HG03280 (cell line): ENCODE data around the gene CCDC142.

Experiments
- ATAC-seq: cut with Tn5 transposase; IDR thresholded peaks from one replicate; pipeline ENCODE4 v1.9.1; 2021; ENCODE audit warnings: mild to moderate bottlenecking, moderate library complexity; ENCODE audit not compliant: unreplicated experiment

The CCDC142 gene

GRCh38 chr2:74425523-74425922, 57.3 kb downstream of the CCDC142 start:
- no peak for ATAC-seq

GRCh38 chr2:74424995-74425406, 57.8 kb downstream of the CCDC142 start:
- no peak for ATAC-seq

- ATAC-seq, result no peak
Measured at GRCh38 chr2:74424139-74424992, 58.4 kb downstream of the CCDC142 start.
